ENCODE results near the gene AP1S1.
"Not testable (repeated sequence)": the region's sequence is repeated elsewhere in the genome, so short reads cannot be mapped to it uniquely, and the experiment has no call there.

AP1S1 gene

DNA sequence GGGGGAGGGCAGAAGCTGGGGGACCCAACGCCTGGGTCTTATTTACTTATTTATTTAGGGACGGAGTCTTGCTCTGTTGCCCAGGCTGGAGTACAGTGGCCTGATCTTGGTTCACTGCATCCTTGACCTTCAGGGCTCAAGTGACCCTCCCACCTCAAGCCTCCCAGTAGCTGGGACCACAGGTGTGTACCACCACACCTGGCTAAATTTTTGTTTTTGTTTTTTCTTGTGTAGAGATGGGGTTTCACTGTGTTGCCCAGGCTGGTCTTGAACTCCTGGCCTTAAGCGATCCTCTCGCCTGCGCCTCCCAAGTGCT lies 48.3 kb downstream of the AP1S1 start:
- DNase-seq: no peak

DNA sequence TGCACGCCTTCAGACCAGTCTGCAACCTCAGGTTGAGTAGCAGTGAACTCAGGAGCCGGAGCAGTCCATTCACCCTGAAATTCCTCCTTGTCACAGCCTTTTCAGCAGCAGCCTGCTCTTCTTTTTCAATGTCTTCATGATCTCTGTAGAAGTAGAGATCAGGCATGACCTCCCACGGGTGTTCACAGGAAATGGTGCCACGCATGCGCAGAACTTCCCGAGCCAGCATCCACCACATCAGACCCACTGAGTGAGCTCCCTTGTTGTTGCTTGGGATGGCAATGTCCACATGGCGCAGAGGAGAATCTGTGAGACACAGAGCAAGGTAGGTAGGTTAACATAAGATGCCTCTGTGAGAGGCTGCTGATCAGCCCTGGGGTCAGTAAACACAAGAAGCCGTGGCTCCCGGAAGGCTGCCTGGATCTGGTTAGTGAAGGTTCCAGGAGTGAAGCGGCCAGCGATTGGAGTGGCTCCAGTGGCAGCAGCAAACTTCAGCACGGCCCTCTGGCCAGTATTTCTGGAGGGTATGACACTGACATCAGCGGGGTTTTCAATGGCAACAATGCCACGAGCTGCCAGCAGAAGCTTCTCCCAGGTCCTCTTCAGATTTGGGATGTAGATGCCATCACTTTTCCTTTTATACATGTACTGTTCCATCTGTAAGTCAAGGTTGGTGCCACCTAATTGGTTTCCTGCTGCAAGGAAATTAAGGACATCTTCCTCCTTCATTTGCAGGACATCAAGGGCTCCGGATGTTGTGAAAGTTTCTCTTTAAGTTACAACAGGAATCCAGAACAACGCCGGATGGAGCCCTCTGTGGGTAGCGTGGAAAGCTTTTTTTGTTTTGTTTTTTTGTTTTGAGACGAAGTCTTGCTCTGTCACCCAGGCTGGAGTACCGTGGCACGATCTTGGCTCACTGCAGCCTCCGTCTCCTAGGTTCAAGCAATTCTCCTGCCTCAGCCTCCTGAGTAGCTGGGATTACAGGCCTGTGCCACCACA lies 49.8 kb downstream of the AP1S1 start:
- DNase-seq: not testable (repeated sequence)

DNA sequence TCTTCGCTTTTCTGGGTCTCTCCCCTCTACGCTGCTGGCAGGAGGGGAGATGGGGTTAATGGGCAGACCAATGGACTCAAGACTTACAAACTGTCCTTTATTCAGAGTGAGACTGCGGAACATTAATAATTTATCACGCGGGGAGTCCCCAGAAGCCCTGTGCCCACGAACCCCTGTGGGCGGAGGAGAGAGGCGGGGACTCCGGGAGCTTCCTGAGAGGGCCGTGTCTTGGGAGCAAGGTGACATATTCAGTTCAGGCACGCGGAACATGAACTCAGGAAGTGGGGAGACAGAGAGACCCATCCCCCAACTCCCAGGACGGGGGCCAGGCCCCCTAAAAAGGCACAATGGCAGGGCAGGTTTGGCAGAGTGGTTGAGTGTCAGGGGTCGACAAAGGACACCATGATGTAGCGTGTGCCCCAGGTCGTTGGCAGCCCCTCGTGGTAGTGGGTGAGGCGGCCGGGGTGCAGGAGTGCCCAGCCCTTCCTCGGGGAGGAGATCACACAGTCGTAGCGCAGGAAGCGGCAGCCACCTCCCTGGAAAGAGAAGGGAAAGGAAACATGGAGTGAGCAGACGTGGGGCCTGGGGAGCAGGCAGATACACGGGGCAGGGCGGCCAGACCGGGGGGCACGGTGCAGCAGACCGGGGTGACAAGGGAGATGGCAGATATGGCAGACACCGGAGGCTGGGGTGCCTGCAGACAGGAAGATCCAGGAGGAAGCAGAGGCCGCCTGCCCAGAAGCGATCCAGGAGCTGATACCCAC lies 51.8 kb downstream of the AP1S1 start:
- no peak for DNase-seq

DNA sequence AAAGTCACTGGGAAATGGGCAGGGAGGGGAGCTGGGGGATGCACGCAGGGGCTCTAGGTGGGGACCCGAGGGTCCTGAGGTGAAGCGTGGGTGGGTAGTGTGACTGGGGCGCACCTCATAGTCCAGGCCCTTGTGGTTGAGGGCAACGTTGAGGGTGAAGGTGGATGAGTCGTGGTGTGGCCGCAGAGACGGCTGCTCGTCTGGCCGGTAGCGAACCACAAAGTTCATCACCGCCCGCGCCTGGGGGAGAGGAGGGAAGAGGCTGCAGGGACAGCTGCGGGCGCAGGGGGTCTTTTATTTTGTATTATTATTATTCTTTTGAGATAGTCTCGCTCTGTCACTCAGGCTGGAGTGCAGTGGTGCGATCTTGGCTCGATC lies 52.4 kb downstream of the AP1S1 start:
- DNase-seq: no peak

DNA sequence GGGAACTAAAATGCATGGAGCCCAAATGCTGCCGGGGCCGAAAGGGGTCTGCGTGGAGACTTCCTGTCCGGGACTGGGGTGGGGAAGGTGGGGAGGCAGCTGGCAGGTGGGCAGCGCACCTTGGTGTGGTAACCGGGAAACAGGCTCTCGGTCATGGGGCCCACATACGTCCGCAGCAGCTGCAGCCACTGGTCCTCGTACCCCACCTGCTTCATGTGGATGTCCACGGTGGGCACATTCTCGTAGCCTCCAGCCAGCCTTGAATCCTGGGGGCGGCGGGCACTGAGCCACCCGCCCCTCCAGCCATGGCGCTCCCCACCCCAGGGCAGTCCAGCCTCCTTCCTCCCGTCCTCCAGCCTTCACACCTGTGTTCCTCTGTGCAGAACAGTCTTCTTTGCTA lies 53.2 kb downstream of the AP1S1 start:
- no peak for DNase-seq

DNA sequence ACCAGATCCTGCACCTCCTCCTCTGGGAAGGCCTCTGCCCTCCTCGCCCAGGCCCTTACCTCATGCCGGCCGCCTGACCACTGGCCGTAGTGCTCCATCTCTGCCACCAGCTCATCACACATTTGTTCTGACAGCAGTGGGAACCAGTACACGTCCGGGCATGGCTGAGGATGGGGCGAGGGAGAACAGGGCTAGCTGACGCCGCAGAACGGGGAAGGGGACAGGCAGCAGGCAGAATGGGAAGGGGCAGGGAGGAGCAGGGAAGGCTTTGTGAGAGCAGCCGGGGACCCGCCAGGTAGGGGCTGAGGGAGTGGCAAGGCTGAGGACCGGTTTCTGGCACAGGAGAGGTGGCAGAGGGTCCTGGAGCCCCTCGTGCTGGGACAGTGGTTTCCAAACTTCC lies 54.5 kb downstream of the AP1S1 start:
- DNase-seq: no peak

DNA sequence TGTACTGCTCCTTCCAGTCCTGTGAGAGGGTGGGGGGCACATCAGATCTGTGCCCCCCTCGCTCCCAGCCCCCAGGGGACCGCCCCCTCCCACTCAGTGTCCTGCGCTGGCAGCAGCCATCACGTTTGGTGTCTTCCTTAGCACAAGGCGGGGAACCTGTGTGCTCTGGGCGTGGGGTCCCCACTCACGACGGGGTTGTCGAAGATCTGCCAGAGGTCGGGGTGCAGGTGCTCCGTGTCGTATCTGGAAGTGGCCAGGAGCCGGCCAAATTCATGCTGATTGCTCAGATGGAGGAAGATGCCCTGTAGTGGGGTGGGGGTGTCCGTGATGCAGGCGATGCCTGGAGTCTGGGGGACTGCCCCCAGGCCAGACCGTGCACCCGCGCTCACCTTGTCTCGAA lies 55.9 kb downstream of the AP1S1 start:
- no peak for DNase-seq

Data from NCI-H1930 (cell line).